ENCODE data around the gene SSBP3. TPM values are rescaled to one million over a fixed set of nuclear protein-coding genes. Genes with fewer than 3 reads are reported as not detected.

Gene SSBP3
- total RNA-seq, 2 experiments from 2014 or later: 16.5 to 44.9 TPM

GRCh38 chr1:54178296-54179070 is 227.7 kb downstream of the SSBP3 start:
- TF ChIP-seq EZH2phosphoT487 (IDR thresholded peaks at IDR 0.05; ENCODE audit: borderline replicate concordance, low read depth, low read length): no peak
- TF ChIP-seq, protein P1, sequence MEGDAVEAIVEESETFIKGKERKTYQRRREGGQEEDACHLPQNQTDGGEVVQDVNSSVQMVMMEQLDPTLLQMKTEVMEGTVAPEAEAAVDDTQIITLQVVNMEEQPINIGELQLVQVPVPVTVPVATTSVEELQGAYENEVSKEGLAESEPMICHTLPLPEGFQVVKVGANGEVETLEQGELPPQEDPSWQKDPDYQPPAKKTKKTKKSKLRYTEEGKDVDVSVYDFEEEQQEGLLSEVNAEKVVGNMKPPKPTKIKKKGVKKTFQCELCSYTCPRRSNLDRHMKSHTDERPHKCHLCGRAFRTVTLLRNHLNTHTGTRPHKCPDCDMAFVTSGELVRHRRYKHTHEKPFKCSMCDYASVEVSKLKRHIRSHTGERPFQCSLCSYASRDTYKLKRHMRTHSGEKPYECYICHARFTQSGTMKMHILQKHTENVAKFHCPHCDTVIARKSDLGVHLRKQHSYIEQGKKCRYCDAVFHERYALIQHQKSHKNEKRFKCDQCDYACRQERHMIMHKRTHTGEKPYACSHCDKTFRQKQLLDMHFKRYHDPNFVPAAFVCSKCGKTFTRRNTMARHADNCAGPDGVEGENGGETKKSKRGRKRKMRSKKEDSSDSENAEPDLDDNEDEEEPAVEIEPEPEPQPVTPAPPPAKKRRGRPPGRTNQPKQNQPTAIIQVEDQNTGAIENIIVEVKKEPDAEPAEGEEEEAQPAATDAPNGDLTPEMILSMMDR (conservative IDR thresholded peaks at IDR 0.05; ENCODE audit: low read length): no peak
- no TSS peak for BruUV-seq (replicated peaks)
- intact Hi-C loops (cut with micrococcal nuclease; ENCODE audit: unreplicated experiment): no loop called here
- ChIA-PET POLR2A (interaction anchor here (1.2 kb wide), 1 partner anchor 11 kb away, joined by 4 read pairs; no protein-coding TSS in a partner anchor), CTCF (ENCODE audit: unreplicated experiment) (no interaction called here)
- DNase-seq (ENCODE audit: low spot score): no peak
- Histone ChIP-seq H3K36me3 (ENCODE audit: insufficient read depth, low read length) (peaks cover 18% of the 10 kb centered on the region), H3K9me2 (ENCODE audit: insufficient read depth, low read length) (no peaks in the 10 kb centered on the region), H2AFZ (ENCODE audit: low read length) (no peak overlapping the region), H3K27ac (ENCODE audit: low read depth, low read length, poor library complexity, severe bottlenecking) (no peak overlapping the region), H3K4me1 (ENCODE audit: insufficient read depth, low read length, poor library complexity, severe bottlenecking) (no peaks in the 10 kb centered on the region), H3K4me2 (ENCODE audit: low read length) (no peak overlapping the region), H3K4me3 (ENCODE audit: low read depth, low read length, poor library complexity, severe bottlenecking) (no peak overlapping the region), H3K79me2 (ENCODE audit: insufficient read depth, low read depth, low read length) (no peaks in the 10 kb centered on the region), H3K9me3 (ENCODE audit: low read length) (no peaks in the 10 kb centered on the region), H4K20me1 (ENCODE audit: insufficient read depth, low read length) (no peaks in the 10 kb centered on the region)

- TF ChIP-seq EZH2phosphoT487 (IDR thresholded peaks at IDR 0.05; ENCODE audit: borderline replicate concordance, low read depth, low read length): no peak
- TF ChIP-seq, protein P1 (conservative IDR thresholded peaks at IDR 0.05; ENCODE audit: low read length): no peak
- no peaks in the 10 kb centered on the region for H4K20me1 ChIP-seq (ENCODE audit: insufficient read depth, low read length)
- no peak overlapping the region for H3K4me2 ChIP-seq (ENCODE audit: low read length)
- H2AFZ ChIP-seq (ENCODE audit: low read length): no peak overlapping the region
- H3K27ac ChIP-seq (ENCODE audit: low read depth, low read length, poor library complexity, severe bottlenecking): no peak overlapping the region
- no peaks in the 10 kb centered on the region for H3K9me3 ChIP-seq (ENCODE audit: low read length)
- CTCF ChIA-PET (ENCODE audit: unreplicated experiment): no interaction called here
- intact Hi-C loops (cut with micrococcal nuclease; ENCODE audit: unreplicated experiment): no loop called here
- no peaks in the 10 kb centered on the region for H3K79me2 ChIP-seq (ENCODE audit: insufficient read depth, low read depth, low read length)
- no peaks in the 10 kb centered on the region for H3K9me2 ChIP-seq (ENCODE audit: insufficient read depth, low read length)
- no peak overlapping the region for H3K4me3 ChIP-seq (ENCODE audit: low read depth, low read length, poor library complexity, severe bottlenecking)
- POLR2A ChIA-PET: no interaction called here
- peaks cover 18% of the 10 kb centered on the region for H3K36me3 ChIP-seq (ENCODE audit: insufficient read depth, low read length)
- DNase-seq (ENCODE audit: low spot score): no peak
- H3K4me1 ChIP-seq (ENCODE audit: insufficient read depth, low read length, poor library complexity, severe bottlenecking): no peaks in the 10 kb centered on the region
- no TSS peak for BruUV-seq (replicated peaks)
Observed at GRCh38 chr1:54177726-54178125, 228.5 kb downstream of the SSBP3 start.
